ENCODE data around the gene SRSF11.
"Not testable (repeated sequence)": the region's sequence is repeated elsewhere in the genome, so short reads cannot be mapped to it uniquely, and the experiment has no call there.

SRSF11 gene

DNA sequence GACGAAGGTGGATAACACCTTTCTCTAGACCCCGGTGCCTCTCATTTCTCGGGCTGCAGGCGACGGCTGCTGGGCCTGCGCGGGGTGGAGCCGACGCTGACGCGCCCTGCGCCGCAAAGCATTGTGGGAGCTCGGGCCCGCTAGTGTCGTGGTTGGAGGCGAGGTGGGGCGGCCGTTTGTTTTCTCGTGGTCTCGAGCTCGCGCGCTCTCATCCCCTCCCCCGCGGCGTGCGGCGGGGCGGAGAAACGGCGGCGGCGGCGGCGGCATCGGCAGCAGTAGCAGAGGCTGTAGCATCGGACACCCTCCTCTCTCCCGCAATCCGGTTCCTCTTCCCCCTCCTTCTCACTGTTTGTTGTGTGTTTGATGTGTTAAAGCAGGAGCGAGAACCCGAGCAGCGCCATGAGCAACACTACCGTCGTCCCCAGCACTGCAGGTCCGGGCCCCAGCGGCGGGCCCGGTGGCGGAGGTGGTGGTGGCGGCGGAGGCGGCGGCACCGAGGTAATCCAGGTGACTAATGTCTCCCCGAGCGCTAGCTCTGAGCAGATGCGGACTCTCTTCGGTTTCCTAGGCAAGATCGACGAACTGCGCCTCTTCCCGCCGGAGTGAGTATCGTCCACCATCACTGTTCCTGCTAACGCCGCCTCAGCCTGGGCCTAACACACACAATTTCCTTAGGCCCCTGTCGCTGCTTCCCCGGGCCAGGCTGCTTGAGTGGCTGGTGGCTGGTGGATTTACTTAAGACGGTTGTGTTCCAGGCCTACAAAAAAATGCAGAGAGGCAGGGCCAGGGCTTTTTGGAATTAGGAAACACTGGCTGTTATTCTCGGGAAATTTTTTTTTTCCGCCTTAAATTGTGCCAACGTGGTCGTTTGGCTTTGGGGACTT, at the start of gene SRSF11:
SRSF11 (plus strand) TSS at position 143 of the 884 bp plus-strand sequence; CDS start at position 400, 257 bp downstream.
- DNase-seq (ENCODE audit: low spot score), result peak; percentile 94

- DNase-seq (ENCODE audit: low spot score), result no peak
Measured at GRCh38 chr1:70171512-70171911, 49.7 kb upstream of the SRSF11 start.

DNA sequence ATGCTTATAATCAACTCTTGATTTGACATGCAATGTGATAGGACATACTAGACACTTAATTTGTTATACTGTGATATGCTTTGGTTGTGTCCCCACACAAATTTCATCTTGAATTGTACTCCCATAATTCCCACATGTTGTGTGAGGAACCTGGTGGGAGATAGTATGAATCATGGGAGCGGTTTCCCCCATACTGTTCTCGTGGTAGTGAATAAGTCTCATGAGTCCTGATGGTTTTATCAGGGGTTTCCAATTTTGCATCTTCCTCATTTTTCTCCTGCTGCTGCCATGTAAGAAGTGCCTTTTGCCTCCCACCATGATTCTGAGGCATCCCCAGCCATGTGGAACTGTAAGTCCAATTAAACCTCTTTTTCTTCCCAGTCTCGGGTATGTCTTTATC, 36.0 kb upstream of the SRSF11 start:
- DNase-seq (ENCODE audit: low spot score), result not testable (repeated sequence)

- DNase-seq (ENCODE audit: low spot score), result no peak
Measured at GRCh38 chr1:70188522-70188921, 32.7 kb upstream of the SRSF11 start.

- DNase-seq (ENCODE audit: low spot score), result no peak
Measured at GRCh38 chr1:70190180-70190579, 31.0 kb upstream of the SRSF11 start.

DNA sequence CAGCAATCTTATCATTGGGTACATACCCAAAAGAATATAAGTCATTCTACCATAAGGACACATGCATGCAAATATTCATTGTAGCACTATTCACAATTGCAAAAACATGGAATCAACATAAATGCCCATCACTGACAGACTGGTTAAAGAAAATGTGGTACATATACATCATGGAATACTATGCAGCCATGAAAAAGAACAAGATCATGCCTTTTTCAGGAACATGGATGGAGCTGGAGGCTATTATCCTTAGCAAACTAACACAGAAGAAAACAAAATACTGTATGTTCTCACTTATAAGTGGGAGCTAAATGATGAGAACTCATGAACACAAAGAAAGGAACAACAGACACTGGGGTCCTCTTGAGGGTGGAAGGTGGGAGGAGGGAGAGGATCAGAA, 28.7 kb upstream of the SRSF11 start:
- not testable (repeated sequence) for DNase-seq (ENCODE audit: low spot score)

DNA sequence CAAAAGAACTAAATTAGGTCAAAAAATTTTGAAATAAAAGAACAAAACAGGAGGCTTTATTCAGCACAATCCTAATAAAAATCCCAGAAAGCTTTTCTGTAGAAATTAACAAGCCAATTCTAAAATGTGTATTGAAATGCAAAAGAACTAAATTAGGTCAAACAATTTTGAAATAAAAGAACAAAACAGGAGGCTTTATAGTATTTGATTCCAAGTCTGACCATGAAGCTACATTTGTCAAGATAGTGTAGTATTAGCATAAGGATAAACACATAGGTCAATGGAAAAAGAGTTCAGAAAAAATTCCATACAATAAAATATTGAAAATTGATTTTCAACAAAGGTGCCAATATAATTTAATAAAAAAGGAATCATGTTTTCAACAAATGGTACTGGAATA, 26.6 kb upstream of the SRSF11 start:
- no peak for DNase-seq (ENCODE audit: low spot score)

- DNase-seq (ENCODE audit: low spot score), result no peak
Measured at GRCh38 chr1:70195342-70195741, 25.8 kb upstream of the SRSF11 start.

DNA sequence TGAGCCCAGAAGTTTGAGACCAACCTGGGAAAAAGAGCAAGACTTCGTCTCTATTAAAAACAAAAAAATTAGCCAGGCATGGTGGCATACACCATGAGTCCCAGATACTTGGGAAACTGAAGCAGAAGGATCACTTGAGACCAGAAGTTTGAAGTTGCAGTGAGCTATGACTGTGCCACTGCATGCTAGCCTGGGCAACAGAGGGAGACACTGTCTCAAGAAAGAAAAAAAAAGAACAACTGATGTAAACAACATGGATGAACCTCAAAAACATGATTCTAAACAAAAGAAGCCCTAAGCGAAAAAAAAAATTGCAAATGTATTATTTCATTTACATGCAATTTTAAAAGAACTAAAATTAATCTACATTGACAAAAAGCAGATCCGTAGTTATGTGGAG, 24.8 kb upstream of the SRSF11 start:
- no peak for DNase-seq (ENCODE audit: low spot score)

DNA sequence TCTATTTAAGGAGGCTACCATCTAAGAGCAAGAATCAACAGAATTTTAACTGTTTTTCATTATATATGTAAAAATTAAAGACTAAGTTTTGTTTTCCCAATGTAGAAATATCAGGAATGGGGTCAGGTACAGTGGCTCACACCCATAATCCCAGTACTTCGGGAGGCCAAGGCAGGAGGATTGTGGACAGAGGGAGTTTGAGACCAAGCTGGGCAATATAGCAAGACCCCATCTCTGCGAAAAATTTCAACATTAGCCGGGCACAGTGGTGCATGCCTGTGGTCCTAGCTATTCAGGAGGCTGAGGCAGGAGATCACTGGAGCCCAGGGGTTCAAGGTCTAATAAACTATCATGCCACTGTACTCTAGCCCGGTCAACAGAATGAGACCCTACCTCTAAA, 21.1 kb upstream of the SRSF11 start:
- no peak for DNase-seq (ENCODE audit: low spot score)

GRCh38 chr1:70202173-70202758, 18.9 kb upstream of the SRSF11 start:
- DNase-seq (ENCODE audit: low spot score), result no peak

DNA sequence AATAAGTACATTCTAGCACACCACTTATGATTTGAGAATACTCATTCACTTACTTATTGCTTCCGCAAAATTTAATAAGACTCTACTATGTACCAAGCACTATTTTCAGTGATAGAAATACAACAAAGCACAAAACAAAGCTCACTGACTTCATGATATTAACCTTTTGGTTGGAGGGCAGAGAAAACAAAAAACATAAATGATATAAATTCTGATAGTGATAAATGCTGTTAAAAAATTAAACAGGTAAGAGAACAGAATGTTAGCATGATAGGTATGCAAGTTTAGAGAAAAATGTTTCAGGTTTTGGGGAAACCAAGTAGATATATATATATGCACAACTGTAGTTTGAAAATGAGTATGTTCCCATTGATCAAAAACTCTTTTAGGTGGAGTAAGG, 17.0 kb upstream of the SRSF11 start:
- no peak for DNase-seq (ENCODE audit: low spot score)

DNA sequence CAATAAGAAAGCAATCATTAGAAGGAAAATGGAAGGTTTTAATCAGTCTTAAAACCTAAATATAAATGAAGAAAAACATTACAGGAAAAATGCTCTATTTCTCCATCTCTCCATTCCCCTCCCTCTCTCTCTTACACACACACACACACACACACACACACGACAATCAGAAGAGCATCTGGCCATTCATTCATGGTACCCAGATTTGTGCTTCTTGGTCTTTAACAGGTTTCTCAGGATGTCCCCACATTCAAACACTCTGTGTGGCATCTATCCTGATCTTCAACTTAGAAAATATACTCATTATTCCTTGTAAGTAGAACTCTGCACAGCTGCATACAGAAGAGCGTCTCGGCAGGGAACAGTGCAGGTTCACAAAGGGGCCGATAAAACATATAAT, 16.6 kb upstream of the SRSF11 start:
- no peak for DNase-seq (ENCODE audit: low spot score)

- no peak for DNase-seq (ENCODE audit: low spot score)
Measured at GRCh38 chr1:70205071-70205433, 16.1 kb upstream of the SRSF11 start.

DNA sequence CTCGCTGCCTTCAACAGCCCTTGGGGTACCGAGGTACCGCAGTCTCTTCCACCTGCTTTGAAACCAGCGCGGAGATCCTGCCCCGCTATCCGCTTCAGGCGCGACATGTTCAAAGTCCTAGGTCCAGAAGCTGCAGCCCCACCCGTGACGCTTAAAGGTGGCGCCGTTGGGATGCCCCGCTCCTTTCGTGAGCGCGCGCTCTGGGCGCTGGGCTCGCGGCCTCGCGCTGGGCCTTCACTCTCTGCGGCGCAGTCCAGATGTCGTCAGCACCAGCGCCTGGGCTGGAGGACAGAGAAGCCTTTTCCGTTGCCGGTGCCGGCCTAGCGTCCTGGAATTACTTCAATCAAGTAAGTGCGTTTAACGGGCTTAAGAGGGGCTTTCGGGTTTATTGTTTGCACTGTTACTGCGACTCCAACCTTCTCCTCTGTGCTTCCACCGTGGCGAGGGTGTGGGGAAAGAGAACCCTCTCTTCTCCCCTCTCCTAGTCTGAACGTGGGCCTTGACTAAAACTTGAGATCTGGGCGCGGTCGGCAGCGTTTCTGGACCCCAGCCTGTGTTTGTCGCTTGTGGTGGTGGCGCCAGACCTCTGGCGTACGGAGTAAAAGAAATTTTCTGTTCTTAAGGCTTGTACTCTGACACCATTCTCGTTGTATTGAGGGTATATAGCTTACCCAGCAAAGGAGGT, 15.6 kb upstream of the SRSF11 start, which contains the start of gene LRRC40:
LRRC40 (minus strand) TSS at position 146 of the 685 bp plus-strand sequence; CDS start at position 107, 39 bp downstream.
- DNase-seq (ENCODE audit: low spot score), result peak; percentile 92

GRCh38 chr1:70206833-70207232, 14.3 kb upstream of the SRSF11 start:
- DNase-seq (ENCODE audit: low spot score), result not testable (repeated sequence)

GRCh38 chr1:70207492-70207891, 13.7 kb upstream of the SRSF11 start:
- no peak for DNase-seq (ENCODE audit: low spot score)

DNA sequence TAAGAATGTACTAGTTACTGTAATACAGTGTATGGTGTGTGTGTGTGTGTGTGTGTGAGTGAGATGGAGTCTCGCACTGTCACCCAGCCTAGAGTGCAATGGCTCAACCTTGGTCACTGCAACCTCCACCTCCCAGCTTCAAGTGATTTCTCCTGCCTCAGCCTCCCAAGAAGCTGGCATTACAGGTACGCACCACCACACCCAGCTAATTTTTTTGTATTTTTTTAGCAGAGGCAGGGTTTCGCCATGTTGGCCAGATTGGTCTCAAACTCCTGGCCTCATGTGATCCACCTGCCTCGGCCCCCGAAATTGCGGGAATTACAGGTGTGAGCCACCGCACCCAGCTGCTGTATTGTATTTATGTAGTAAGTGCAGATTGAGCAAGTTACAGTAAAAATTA, 12.9 kb upstream of the SRSF11 start:
- no peak for DNase-seq (ENCODE audit: low spot score)

DNA sequence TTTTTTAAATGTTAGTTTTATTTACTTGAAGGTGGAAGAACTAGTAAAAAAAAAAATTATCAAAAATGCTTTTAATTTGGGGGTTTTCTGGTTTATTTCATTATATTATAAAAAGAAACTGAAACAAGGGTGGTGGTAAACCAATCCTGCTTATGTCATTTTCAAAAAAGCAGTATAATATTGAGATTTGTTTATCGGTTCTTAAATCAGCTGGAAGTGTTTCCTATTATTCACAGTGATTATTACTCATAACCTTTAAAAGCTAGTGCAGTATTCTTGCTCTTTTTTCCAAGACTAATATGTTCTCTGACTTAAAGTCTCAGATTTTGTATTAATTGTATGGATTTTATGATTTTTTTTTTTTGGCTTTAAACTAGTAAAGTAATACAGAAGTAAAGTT, 10.4 kb upstream of the SRSF11 start:
- DNase-seq (ENCODE audit: low spot score), result no peak

DNA sequence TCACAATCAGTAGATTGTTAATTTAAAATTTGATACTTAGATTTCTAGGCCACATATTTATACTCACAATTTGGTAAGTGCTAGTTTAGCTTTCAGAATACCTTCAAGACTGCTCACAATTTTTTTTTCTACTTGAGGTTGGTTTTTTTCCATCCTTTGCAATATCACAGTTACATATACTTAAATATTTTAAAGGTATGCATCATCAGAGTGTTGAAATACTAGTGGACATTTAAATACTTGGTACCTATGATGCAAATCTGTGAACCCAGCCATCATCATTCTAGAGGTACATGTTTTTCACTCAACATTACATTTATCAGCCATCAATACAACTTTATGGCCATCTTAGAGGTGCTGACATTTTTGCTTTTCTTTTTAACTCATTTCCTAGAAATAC, 9.6 kb upstream of the SRSF11 start:
- no peak for DNase-seq (ENCODE audit: low spot score)

DNA sequence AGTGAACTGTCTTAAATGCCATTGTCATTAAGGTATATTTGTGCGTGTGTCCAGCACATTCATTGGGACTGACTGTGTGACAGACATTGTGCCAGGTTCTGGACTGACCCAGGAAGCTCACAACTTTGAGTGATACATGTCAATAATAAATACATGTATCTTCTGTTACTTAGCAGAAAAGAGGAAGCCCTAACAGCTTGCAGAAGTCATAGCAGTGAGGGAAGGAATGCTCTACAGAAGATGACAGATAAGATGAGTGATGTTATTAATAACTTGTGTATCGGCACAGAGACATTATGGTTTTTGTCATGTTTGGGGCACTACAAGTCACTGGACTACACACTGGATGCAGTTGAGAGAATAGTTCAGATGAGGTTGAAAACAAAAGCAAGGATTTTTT, 1.2 kb upstream of the SRSF11 start:
- DNase-seq (ENCODE audit: low spot score), result no peak

GRCh38 chr1:70220517-70221237, 503 bp upstream of the SRSF11 start:
- no peak for DNase-seq (ENCODE audit: low spot score)

All from CD4-positive, alpha-beta T cell treated with Interleukin-6 at 100 ng/mL for 8 hours (primary cell).